Measurements from ENCODE around the gene KCTD5.
"Not testable (repeated sequence)": the region's sequence is repeated elsewhere in the genome, so short reads cannot be mapped to it uniquely, and the experiment has no call there.

Gene KCTD5

GRCh38 chr16:2660755-2661373 is 21.5 kb upstream of the KCTD5 start:
- TF ChIP-seq CTCF (IDR thresholded peaks at IDR 0.05; ENCODE audit: extremely low read depth, missing control alignments), result peak; percentile 37
- DNase-seq (ENCODE audit: low spot score), result peak; percentile 25

- TF ChIP-seq CTCF (IDR thresholded peaks at IDR 0.05; ENCODE audit: extremely low read depth, missing control alignments), result no peak
- no peak for DNase-seq (ENCODE audit: low spot score)
These were observed 18.5 kb upstream of the KCTD5 start for GRCh38 chr16:2663553-2664546.

GRCh38 chr16:2664574-2664982 is 17.7 kb upstream of the KCTD5 start:
- DNase-seq (ENCODE audit: low spot score), result no peak

GRCh38 chr16:2666671-2667070 is 15.7 kb upstream of the KCTD5 start:
- DNase-seq (ENCODE audit: low spot score), result not testable (repeated sequence)

More at GRCh38 chr16:2664574-2664982, 17.7 kb upstream of the KCTD5 start:
- no peak for TF ChIP-seq CTCF (IDR thresholded peaks at IDR 0.05; ENCODE audit: extremely low read depth, missing control alignments)

GRCh38 chr16:2669587-2669986 is 12.7 kb upstream of the KCTD5 start:
- not testable (repeated sequence) for DNase-seq (ENCODE audit: low spot score)

- peak; percentile 8 for DNase-seq (ENCODE audit: low spot score)
- TF ChIP-seq CTCF (IDR thresholded peaks at IDR 0.05; ENCODE audit: extremely low read depth, missing control alignments), result peak; percentile 61
These were observed 12.3 kb upstream of the KCTD5 start for GRCh38 chr16:2670017-2670416.

GRCh38 chr16:2671193-2671592 is 11.1 kb upstream of the KCTD5 start:
- DNase-seq (ENCODE audit: low spot score), result not testable (repeated sequence)

More at GRCh38 chr16:2671193-2671592, 11.1 kb upstream of the KCTD5 start:
- peak; percentile 47 for TF ChIP-seq CTCF (IDR thresholded peaks at IDR 0.05; ENCODE audit: extremely low read depth, missing control alignments)
